ENCODE measurements around the gene BTG1. TPM values are rescaled to one million over a fixed set of nuclear protein-coding genes. Genes with fewer than 3 reads are reported as not detected.
A peak's percentile ranks its signal among the peaks of the same experiment; 100 is the strongest.

BTG1 gene
- total RNA-seq, 4 donors from 2014 or later = 28.3 to 111 (median 78.1) TPM

- DNase-seq = no peak
- intact Hi-C loops (cut with DNase I; ENCODE audit: low total_unique reads) (loop anchor here (2.0 to 10.0 kb wide), 3 partner anchors 102 to 330 kb away; no protein-coding TSS in a partner anchor), in situ Hi-C loops (cut with MboI; ENCODE audit: low pct_ligation_motif_present in 1 of 4, low pct_unique_long_range_greater_than_20kb in 1 of 4, low sequenced_read_pairs in 3 of 4) (loop anchor here (10.0 to 25.0 kb wide), 5 partner anchors 331 to 758 kb away; no protein-coding TSS in a partner anchor)
- H3K4me3 ChIP-seq = peak overlapping the region; percentile 74 to 98 (median 96)
- 0 to 11% methylated on average over 1 of the region's 1 CpG for WGBS, 2 donors (ENCODE audit: low coverage in 1 of 2)
- TF ChIP-seq CTCF (IDR thresholded peaks at IDR 0.05) (no peak), POLR2AphosphoS5 (IDR thresholded peaks at IDR 0.05) (peak in 1 of 3 donors; percentile 14), EP300 (IDR thresholded peaks at IDR 0.05; ENCODE audit: low read depth) (no peak), POLR2A (IDR thresholded peaks at IDR 0.05) (no peak)
- H3K27ac ChIP-seq = peak overlapping the region; percentile 98 to 100 (median 99)
- no peaks in the 10 kb centered on the region for H3K27me3 ChIP-seq
- no peaks in the 10 kb centered on the region for H3K9me3 ChIP-seq
- H3K36me3 ChIP-seq = peaks cover 0 to 26% (median 4%) of the 10 kb centered on the region in 4 donors
- peaks cover 0 to 53% (median 15%) of the 10 kb centered on the region in 4 donors for H3K4me1 ChIP-seq
These were observed 2.4 kb downstream of the BTG1 start for GRCh38 chr12:92143258-92143657.

- intact Hi-C loops (cut with DNase I; ENCODE audit: low total_unique reads) = loop anchor here (2.0 to 10.0 kb wide), 3 partner anchors 102 to 330 kb away; no protein-coding TSS in a partner anchor
- Histone ChIP-seq H3K9me3 (no peaks in the 10 kb centered on the region), H3K4me1 (peaks cover 0 to 55% (median 24%) of the 10 kb centered on the region in 4 donors), H3K4me3 (peak overlapping the region; percentile 74 to 98 (median 96)), H3K27me3 (no peaks in the 10 kb centered on the region), H3K36me3 (peaks cover 0 to 26% (median 4%) of the 10 kb centered on the region in 4 donors), H3K27ac (peak overlapping the region; percentile 98 to 100 (median 99))
- peak in 1 of 3 donors; percentile 25 for TF ChIP-seq POLR2AphosphoS5 (IDR thresholded peaks at IDR 0.05)
- TF ChIP-seq CTCF (IDR thresholded peaks at IDR 0.05) = no peak
- DNase-seq = no peak
- in situ Hi-C loops (cut with MboI; ENCODE audit: low pct_ligation_motif_present in 1 of 4, low pct_unique_long_range_greater_than_20kb in 1 of 4, low sequenced_read_pairs in 3 of 4) = loop anchor here (10.0 to 25.0 kb wide), 5 partner anchors 330 to 758 kb away; no protein-coding TSS in a partner anchor
- WGBS, 2 donors (ENCODE audit: low coverage in 1 of 2) = 10% methylated on average over 5 of the region's 5 CpGs
These were observed 3.3 kb downstream of the BTG1 start for GRCh38 chr12:92142251-92142926.

- H3K9me3 ChIP-seq = no peaks in the 10 kb centered on the region
- no peak for DNase-seq
- H3K4me1 ChIP-seq = peaks cover 0 to 55% (median 31%) of the 10 kb centered on the region in 4 donors
- intact Hi-C loops (cut with DNase I; ENCODE audit: low total_unique reads) (loop anchor here (2.0 to 10.0 kb wide), 3 partner anchors 103 to 329 kb away; no protein-coding TSS in a partner anchor), in situ Hi-C loops (cut with MboI; ENCODE audit: low pct_ligation_motif_present in 1 of 4, low pct_unique_long_range_greater_than_20kb in 1 of 4, low sequenced_read_pairs in 3 of 4) (loop anchor here (10.0 to 25.0 kb wide), 5 partner anchors 329 to 757 kb away; no protein-coding TSS in a partner anchor)
- H3K27ac ChIP-seq = peak overlapping the region; percentile 98 to 100 (median 99)
- no peaks in the 10 kb centered on the region for H3K27me3 ChIP-seq
- TF ChIP-seq POLR2AphosphoS5 (IDR thresholded peaks at IDR 0.05) = peak in 1 of 3 donors; percentile 29
- TF ChIP-seq POLR2A (IDR thresholded peaks at IDR 0.05) = peak; percentile 16
- TF ChIP-seq EP300 (IDR thresholded peaks at IDR 0.05; ENCODE audit: low read depth) = no peak
- H3K36me3 ChIP-seq = peaks cover 0 to 26% (median 4%) of the 10 kb centered on the region in 4 donors
- H3K4me3 ChIP-seq = peak overlapping the region; percentile 9 to 98 (median 86)
- WGBS, 2 donors (ENCODE audit: low coverage in 1 of 2) = 2 to 10% methylated on average over 3 of the region's 3 CpGs
These were observed 4.0 kb downstream of the BTG1 start for GRCh38 chr12:92141591-92142121.

GRCh38 chr12:92140896-92141536 lies 4.6 kb downstream of the BTG1 start:
- in situ Hi-C loops (cut with MboI; ENCODE audit: low pct_ligation_motif_present in 1 of 4, low pct_unique_long_range_greater_than_20kb in 1 of 4, low sequenced_read_pairs in 3 of 4) (loop anchor here (10.0 to 25.0 kb wide), 5 partner anchors 329 to 756 kb away; no protein-coding TSS in a partner anchor), intact Hi-C loops (cut with DNase I; ENCODE audit: low total_unique reads) (loop anchor here (10.0 kb wide), 2 partner anchors 104 to 106 kb away; no protein-coding TSS in a partner anchor)
- no peak for DNase-seq
- TF ChIP-seq POLR2A (IDR thresholded peaks at IDR 0.05) (no peak), POLR2AphosphoS5 (IDR thresholded peaks at IDR 0.05) (peak in 2 of 3 donors; percentile 5 to 50)
- Histone ChIP-seq H3K9me3 (no peaks in the 10 kb centered on the region), H3K27ac (peak overlapping the region; percentile 98 to 100 (median 99)), H3K36me3 (peaks cover 0 to 26% (median 4%) of the 10 kb centered on the region in 4 donors), H3K4me3 (peak overlapping the region; percentile 9 to 98 (median 86)), H3K27me3 (no peaks in the 10 kb centered on the region), H3K4me1 (peaks cover 6 to 57% (median 38%) of the 10 kb centered on the region in 4 donors)
- WGBS, 2 donors (ENCODE audit: low coverage in 1 of 2) = 3 to 4% methylated on average over 4 of the region's 4 CpGs

Data from transverse colon (tissue), 4 donors.